Gastroesophageal sphincter (tissue), 4 donors: Measurements from ENCODE around the gene TNRC6B. TPM values are rescaled to one million over a fixed set of nuclear protein-coding genes. Genes with fewer than 3 reads are reported as not detected.

Experiments
- ATAC-seq: fragments of 150-250 bp; one replicate; pipeline ENCODE4 v1.9.1; 2016; ENCODE audit warnings: mild to moderate bottlenecking, moderate library complexity
- H3K27ac ChIP-seq, 4 donors: fragments of 200-600 bp; sonication (generic) in 3 of 4; 1 replicate in 3 of 4; 2 replicates in 1 of 4; pipeline ENCODE4 v1.5.1; 2016 to 2019
- H3K27me3 ChIP-seq: fragments of 200-600 bp; sonication (generic); one replicate; pipeline ENCODE4 v1.5.1; 2019
- H3K36me3 ChIP-seq, 2 donors: fragments of 200-600 bp; sonication (generic); one replicate each; pipeline ENCODE4 v1.5.1; 2019; ENCODE audit warnings: control low read depth in 1 of 2
- H3K4me1 ChIP-seq, 3 donors: fragments of 200-600 bp; sonication (generic); 1 replicate in 2 of 3; 2 replicates in 1 of 3; pipeline ENCODE4 v1.5.1; 2016 to 2019; ENCODE audit warnings: control low read depth in 2 of 3
- H3K4me3 ChIP-seq, 2 donors: fragments of 200-600 bp; sonication (generic); one replicate each; pipeline ENCODE4 v1.5.1; 2019; ENCODE audit warnings: mild to moderate bottlenecking in 1 of 2, moderate library complexity in 1 of 2
- H3K9me3 ChIP-seq, 3 donors: fragments of 200-600 bp; sonication (generic); one replicate each; pipeline ENCODE4 v1.5.1; 2017 to 2019; ENCODE audit warnings: control low read depth in 2 of 3
- EP300 ChIP-seq: sonication (generic); formaldehyde crosslinking; IDR thresholded peaks from one replicate; pipeline ENCODE4 v1.6.1; 2017; ENCODE audit warnings: antibody characterized with exemption, mild to moderate bottlenecking
- POLR2A ChIP-seq, 2 donors: fragments of 450-650 bp; IDR thresholded peaks; one replicate each; pipeline ENCODE4 v1.6.1; 2017; ENCODE audit warnings: antibody characterized with exemption in 2 of 2, mild to moderate bottlenecking in 2 of 2, moderate library complexity in 1 of 2
- POLR2AphosphoS5 ChIP-seq: sonication (generic); formaldehyde crosslinking; IDR thresholded peaks from one replicate; pipeline ENCODE4 v1.6.1; 2017; ENCODE audit warnings: antibody characterized with exemption
- WGBS, 2 donors: methylation state at CpG; one replicate each; pipeline ENCODE4 v1.1.5; 2018; ENCODE audit warnings: low coverage in 1 of 2; 5-methylcytosine and 5-hydroxymethylcytosine counted together
- total RNA-seq, 4 donors: library from RNA; depleted of rRNA; stranded (reverse); fragments of >200 nt; gene quantifications; one replicate each; pipeline ENCODE4 v1.1.0, GENCODE V29; 2016
- TF ChIP-seq, protein P1 (sequence below), 4 experiments: fragments of 200-600 bp in 2 of 4; fragments of 450-650 bp in 2 of 4; sonication (generic) in 1 of 4; IDR thresholded peaks; one replicate each; pipeline ENCODE4 v1.5.1; 2017 to 2019; ENCODE audit warnings: antibody characterized with exemption in 4 of 4, mild to moderate bottlenecking in 2 of 4, moderate library complexity in 2 of 4

TNRC6B gene
- total RNA-seq, 4 donors from 2014 or later: 32.4 to 71.2 (median 60.7) TPM

- Histone ChIP-seq H3K9me3 (no peaks in the 10 kb centered on the region), H3K27me3 (no peaks in the 10 kb centered on the region), H3K27ac (peak overlapping the region in 3 of 4 donors; percentile 15 to 41 (median 26)), H3K4me1 (peaks cover 0 to 26% (median 4%) of the 10 kb centered on the region in 3 donors), H3K36me3 (peaks cover 0 to 45% of the 10 kb centered on the region in 2 donors), H3K4me3 (no peak overlapping the region)
- ATAC-seq: no peak
- TF ChIP-seq, protein P1, sequence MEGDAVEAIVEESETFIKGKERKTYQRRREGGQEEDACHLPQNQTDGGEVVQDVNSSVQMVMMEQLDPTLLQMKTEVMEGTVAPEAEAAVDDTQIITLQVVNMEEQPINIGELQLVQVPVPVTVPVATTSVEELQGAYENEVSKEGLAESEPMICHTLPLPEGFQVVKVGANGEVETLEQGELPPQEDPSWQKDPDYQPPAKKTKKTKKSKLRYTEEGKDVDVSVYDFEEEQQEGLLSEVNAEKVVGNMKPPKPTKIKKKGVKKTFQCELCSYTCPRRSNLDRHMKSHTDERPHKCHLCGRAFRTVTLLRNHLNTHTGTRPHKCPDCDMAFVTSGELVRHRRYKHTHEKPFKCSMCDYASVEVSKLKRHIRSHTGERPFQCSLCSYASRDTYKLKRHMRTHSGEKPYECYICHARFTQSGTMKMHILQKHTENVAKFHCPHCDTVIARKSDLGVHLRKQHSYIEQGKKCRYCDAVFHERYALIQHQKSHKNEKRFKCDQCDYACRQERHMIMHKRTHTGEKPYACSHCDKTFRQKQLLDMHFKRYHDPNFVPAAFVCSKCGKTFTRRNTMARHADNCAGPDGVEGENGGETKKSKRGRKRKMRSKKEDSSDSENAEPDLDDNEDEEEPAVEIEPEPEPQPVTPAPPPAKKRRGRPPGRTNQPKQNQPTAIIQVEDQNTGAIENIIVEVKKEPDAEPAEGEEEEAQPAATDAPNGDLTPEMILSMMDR (IDR thresholded peaks at IDR 0.05): no peak
- TF ChIP-seq EP300: no peak
- no peak for TF ChIP-seq POLR2A (IDR thresholded peaks at IDR 0.05)
- TF ChIP-seq POLR2AphosphoS5: no peak
- WGBS, 2 donors: 36 to 48% methylated on average over 6 to 10 of the region's 10 CpGs
Measured at GRCh38 chr22:40326905-40327735, 149.4 kb downstream of the TNRC6B start.

- Histone ChIP-seq H3K4me1 (peaks cover 0 to 21% (median 3%) of the 10 kb centered on the region in 3 donors), H3K27ac (peak overlapping the region in 1 of 4 donors; percentile 15), H3K9me3 (no peaks in the 10 kb centered on the region), H3K4me3 (no peak overlapping the region), H3K36me3 (peaks cover 0 to 39% of the 10 kb centered on the region in 2 donors), H3K27me3 (no peaks in the 10 kb centered on the region)
- no peak for ATAC-seq
- TF ChIP-seq POLR2AphosphoS5: no peak
- TF ChIP-seq, protein P1 (IDR thresholded peaks at IDR 0.05): no peak
- no peak for TF ChIP-seq EP300
- TF ChIP-seq POLR2A (IDR thresholded peaks at IDR 0.05): no peak
- WGBS, 2 donors: 68 to 78% methylated on average over 8 to 9 of the region's 9 CpGs
Measured at GRCh38 chr22:40328546-40329456, 151.1 kb downstream of the TNRC6B start.

- no peak overlapping the region for H3K27ac ChIP-seq
- 84 to 97% methylated on average over 5 to 8 of the region's 9 CpGs for WGBS, 2 donors
- no peak for TF ChIP-seq EP300
- TF ChIP-seq, protein P1 (IDR thresholded peaks at IDR 0.05): no peak
- TF ChIP-seq POLR2AphosphoS5: no peak
- TF ChIP-seq POLR2A (IDR thresholded peaks at IDR 0.05): no peak
Measured at GRCh38 chr22:40329466-40329865, 151.7 kb downstream of the TNRC6B start.

GRCh38 chr22:40330086-40330485, 152.4 kb downstream of the TNRC6B start:
- ATAC-seq: no peak
- Histone ChIP-seq H3K9me3 (no peaks in the 10 kb centered on the region), H3K4me1 (peaks cover 0 to 15% (median 0%) of the 10 kb centered on the region in 3 donors), H3K27me3 (no peaks in the 10 kb centered on the region), H3K36me3 (peaks cover 0 to 28% of the 10 kb centered on the region in 2 donors), H3K27ac (no peak overlapping the region), H3K4me3 (no peak overlapping the region)
- WGBS, 2 donors: 45 to 83% methylated on average over 2 to 4 of the region's 4 CpGs
- no peak for TF ChIP-seq POLR2A (IDR thresholded peaks at IDR 0.05)
- TF ChIP-seq, protein P1 (IDR thresholded peaks at IDR 0.05): no peak
- TF ChIP-seq POLR2AphosphoS5: no peak
- TF ChIP-seq EP300: no peak

More at GRCh38 chr22:40329466-40329865, 151.7 kb downstream of the TNRC6B start:
- H3K4me3 ChIP-seq: no peak overlapping the region
- peaks cover 0 to 32% of the 10 kb centered on the region in 2 donors for H3K36me3 ChIP-seq
- ATAC-seq: no peak
- H3K4me1 ChIP-seq: peaks cover 0 to 15% (median 0%) of the 10 kb centered on the region in 3 donors
- H3K27me3 ChIP-seq: no peaks in the 10 kb centered on the region
- no peaks in the 10 kb centered on the region for H3K9me3 ChIP-seq
